Small intestine (tissue), 7 donors: Measurements from ENCODE around the gene CBLIF. TPM values are rescaled to one million over a fixed set of nuclear protein-coding genes. Genes with fewer than 3 reads are reported as not detected.

Experiments used
- DNase-seq, 2 donors: peaks; one replicate each; pipeline versions ENCODE4 v3.0.0 to v3.0.0-alpha.2; 2013
- FAIRE-seq: peaks from 2 replicates; lab custom pipeline; 2012; peaks lifted over from hg19 to GRCh38; lab: Jason Lieb, UNC
- H3K27ac ChIP-seq, 3 donors: one replicate each; pipeline ENCODE4 v1.5.1; 2013; ENCODE audit warnings: low read length in 2 of 3, mild to moderate bottlenecking in 2 of 3, control low read depth in 1 of 3, inconsistent platforms in 1 of 3, low read depth in 1 of 3, moderate library complexity in 1 of 3
- H3K27me3 ChIP-seq, 3 donors: one replicate each; pipeline ENCODE4 v1.6.1; 2013; ENCODE audit warnings: low read length in 3 of 3, inconsistent platforms in 1 of 3; ENCODE audit not compliant: control insufficient read depth in 3 of 3, insufficient read depth in 3 of 3
- H3K36me3 ChIP-seq, 3 donors: one replicate each; pipeline ENCODE4 v1.6.1; 2013; ENCODE audit warnings: low read length in 3 of 3, inconsistent platforms in 1 of 3, low read depth in 1 of 3, mild to moderate bottlenecking in 1 of 3, moderate library complexity in 1 of 3; ENCODE audit not compliant: control insufficient read depth in 3 of 3, insufficient read depth in 2 of 3
- H3K4me1 ChIP-seq, 3 donors: one replicate each; pipeline ENCODE4 v1.6.1; 2013; ENCODE audit warnings: low read length in 2 of 3, inconsistent platforms in 1 of 3, low read depth in 1 of 3, mild to moderate bottlenecking in 1 of 3, moderate library complexity in 1 of 3; ENCODE audit not compliant: control insufficient read depth in 3 of 3, insufficient read depth in 2 of 3
- H3K4me3 ChIP-seq, 3 donors: one replicate each; pipeline ENCODE4 v1.5.1; 2013; ENCODE audit warnings: low read length in 3 of 3, control low read depth in 1 of 3, inconsistent platforms in 1 of 3, low read depth in 1 of 3, mild to moderate bottlenecking in 1 of 3, moderate library complexity in 1 of 3
- H3K9me3 ChIP-seq, 2 donors: one replicate each; pipeline ENCODE4 v1.6.1; 2013; ENCODE audit warnings: low read depth in 1 of 2, low read length in 1 of 2; ENCODE audit not compliant: control insufficient read depth in 2 of 2, insufficient read depth in 1 of 2
- WGBS, 3 donors: extraction: QIAGEN DNeasy Blood & Tissue Kit; methylation state at CpG; one replicate each; pipeline ENCODE4 v1.1.7; 2013; 5-methylcytosine and 5-hydroxymethylcytosine counted together
- polyA plus RNA-seq, 4 donors: library from polyadenylated mRNA; stranded (reverse) in 3 of 4; unstranded in 1 of 4; fragments of 200-250 nt in 3 of 4; fragments of 120-200 nt in 1 of 4; gene quantifications; one replicate each; pipeline versions ENCODE4 v1.2.1 to v1.2.3, GENCODE V29; 2013
- donor health status: healthy with polysubstance abuse.
- donor health status: control.
- donor health status: control.
- donor health status: Bipolar disorder and iron deficiency.
- donor health status: healthy.

Gene CBLIF
- polyA plus RNA-seq, 4 donors, result 0.13 to 2.1 TPM; not detected in 2

GRCh38 chr11:59801981-59802638 is 43.2 kb downstream of the CBLIF start:
- Histone ChIP-seq H3K4me3 (no peak overlapping the region), H3K27ac (peak overlapping the region in 1 of 3 donors; percentile 31), H3K27me3 (no peaks in the 10 kb centered on the region), H3K36me3 (peaks cover 9 to 44% (median 17%) of the 10 kb centered on the region in 3 donors), H3K4me1 (peaks cover 0 to 33% (median 2%) of the 10 kb centered on the region in 3 donors), H3K9me3 (no peaks in the 10 kb centered on the region)
- 47 to 55% (median 54%) methylated on average over 5 of the region's 5 CpGs for WGBS, 3 donors
- DNase-seq (no peak), FAIRE-seq (no peak)

- FAIRE-seq, result no peak
- WGBS, 3 donors, result 23 to 43% (median 32%) methylated on average over 2 of the region's 2 CpGs
- H3K36me3 ChIP-seq, result peaks cover 5 to 42% (median 17%) of the 10 kb centered on the region in 3 donors
Measured at GRCh38 chr11:59801160-59801706, 44.1 kb downstream of the CBLIF start.

GRCh38 chr11:59800390-59801025 is 44.8 kb downstream of the CBLIF start:
- peak; percentile 42 to 65 for DNase-seq
- Histone ChIP-seq H3K4me1 (peaks cover 0 to 31% (median 0%) of the 10 kb centered on the region in 3 donors), H3K4me3 (no peak overlapping the region), H3K27me3 (no peaks in the 10 kb centered on the region), H3K27ac (peak overlapping the region in 2 of 3 donors; percentile 40 to 55), H3K36me3 (peaks cover 2 to 48% (median 20%) of the 10 kb centered on the region in 3 donors), H3K9me3 (no peaks in the 10 kb centered on the region)
- WGBS, 3 donors, result 25 to 65% (median 25%) methylated on average over 7 of the region's 7 CpGs
- FAIRE-seq, result no peak

More at GRCh38 chr11:59801160-59801706, 44.1 kb downstream of the CBLIF start:
- Histone ChIP-seq H3K4me1 (peaks cover 0 to 31% (median 0%) of the 10 kb centered on the region in 3 donors), H3K27ac (peak overlapping the region in 1 of 3 donors; percentile 55), H3K4me3 (no peak overlapping the region), H3K27me3 (no peaks in the 10 kb centered on the region), H3K9me3 (no peaks in the 10 kb centered on the region)
- DNase-seq, result peak in 1 of 2 donors; percentile 15

GRCh38 chr11:59794417-59794816 is 50.9 kb downstream of the CBLIF start:
- FAIRE-seq (no peak), DNase-seq (no peak)
- Histone ChIP-seq H3K27me3 (no peaks in the 10 kb centered on the region), H3K27ac (no peak overlapping the region), H3K4me1 (peaks cover 0 to under 1% (median 0%) of the 10 kb centered on the region in 3 donors), H3K4me3 (no peak overlapping the region), H3K9me3 (no peaks in the 10 kb centered on the region), H3K36me3 (peaks cover 5 to 69% (median 46%) of the 10 kb centered on the region in 3 donors)
- 67 to 85% (median 81%) methylated on average over 3 of the region's 3 CpGs for WGBS, 3 donors

GRCh38 chr11:59792507-59792906 is 52.8 kb downstream of the CBLIF start:
- H3K27me3 ChIP-seq, result no peaks in the 10 kb centered on the region
- DNase-seq (no peak), FAIRE-seq (no peak)
- H3K4me1 ChIP-seq, result peaks cover 0 to 4% (median 0%) of the 10 kb centered on the region in 3 donors
- H3K4me3 ChIP-seq, result no peak overlapping the region
- H3K36me3 ChIP-seq, result peaks cover 10 to 72% (median 50%) of the 10 kb centered on the region in 3 donors
- no peaks in the 10 kb centered on the region for H3K9me3 ChIP-seq
- WGBS, 3 donors, result 81 to 92% (median 91%) methylated on average over 1 of the region's 1 CpG
- no peak overlapping the region for H3K27ac ChIP-seq

GRCh38 chr11:59791639-59792038 is 53.7 kb downstream of the CBLIF start:
- H3K9me3 ChIP-seq, result no peaks in the 10 kb centered on the region
- DNase-seq (no peak), FAIRE-seq (no peak)
- H3K36me3 ChIP-seq, result peaks cover 10 to 69% (median 46%) of the 10 kb centered on the region in 3 donors
- H3K27me3 ChIP-seq, result no peaks in the 10 kb centered on the region
- no peak overlapping the region for H3K27ac ChIP-seq
- H3K4me3 ChIP-seq, result no peak overlapping the region
- 80 to 89% (median 89%) methylated on average over 4 of the region's 4 CpGs for WGBS, 3 donors
- H3K4me1 ChIP-seq, result peaks cover 0 to 11% (median 0%) of the 10 kb centered on the region in 3 donors

- FAIRE-seq (no peak), DNase-seq (no peak)
- WGBS, 3 donors, result 56 to 71% (median 67%) methylated on average over 3 of the region's 3 CpGs
- Histone ChIP-seq H3K9me3 (peaks cover 0 to 11% of the 10 kb centered on the region in 2 donors), H3K27me3 (no peaks in the 10 kb centered on the region), H3K4me1 (peaks cover 0 to 21% (median 0%) of the 10 kb centered on the region in 3 donors), H3K36me3 (peaks cover 10 to 53% (median 21%) of the 10 kb centered on the region in 3 donors), H3K4me3 (no peak overlapping the region), H3K27ac (peak overlapping the region in 1 of 3 donors; percentile 90)
Measured at GRCh38 chr11:59787816-59788215, 57.5 kb downstream of the CBLIF start.

- Histone ChIP-seq H3K9me3 (peaks cover 0 to 11% of the 10 kb centered on the region in 2 donors), H3K4me3 (no peak overlapping the region), H3K4me1 (peaks cover 0 to 21% (median 0%) of the 10 kb centered on the region in 3 donors), H3K27me3 (no peaks in the 10 kb centered on the region), H3K27ac (peak overlapping the region; percentile 69 to 90 (median 77)), H3K36me3 (peaks cover 10 to 52% (median 15%) of the 10 kb centered on the region in 3 donors)
- 22 to 58% (median 55%) methylated on average over 4 of the region's 4 CpGs for WGBS, 3 donors
- DNase-seq (no peak), FAIRE-seq (no peak)
Measured at GRCh38 chr11:59787255-59787588, 58.1 kb downstream of the CBLIF start.
